C4-2B (cell line): ENCODE measurements around the gene POLR3C.

ENCODE experiments used
- CTCF ChIP-seq: fragments of 450-650 bp; conservative IDR thresholded peaks from 2 replicates; pipeline ENCODE4 v1.5.1; 2017; ENCODE audit warnings: mild to moderate bottlenecking
- ZFX ChIP-seq: fragments of 450-650 bp; IDR thresholded peaks from 2 replicates; pipeline ENCODE4 v1.6.1; 2017

DNA sequence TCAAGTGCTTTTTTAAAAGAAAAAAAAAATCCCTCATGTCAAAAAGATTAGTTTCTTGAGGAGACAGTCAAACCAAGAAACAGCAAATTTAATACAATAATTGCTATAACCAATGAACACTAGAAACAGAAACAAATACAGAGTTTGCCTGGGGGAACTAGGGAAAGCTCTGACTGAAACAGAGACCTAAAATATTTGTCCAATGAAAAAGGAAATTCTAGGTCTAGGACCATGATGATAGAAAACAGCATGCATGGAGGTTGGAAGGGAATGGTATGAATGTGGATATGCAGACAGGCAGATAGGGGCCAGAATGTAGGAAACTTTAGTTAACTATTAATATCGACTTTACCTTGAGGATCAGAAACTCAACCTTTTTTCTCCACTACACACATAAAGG is 31.5 kb upstream of the POLR3C start:
- TF ChIP-seq CTCF: no peak
- no peak for TF ChIP-seq ZFX
